ENCODE measurements around the gene IGFBP4.

IGFBP4 gene

DNA sequence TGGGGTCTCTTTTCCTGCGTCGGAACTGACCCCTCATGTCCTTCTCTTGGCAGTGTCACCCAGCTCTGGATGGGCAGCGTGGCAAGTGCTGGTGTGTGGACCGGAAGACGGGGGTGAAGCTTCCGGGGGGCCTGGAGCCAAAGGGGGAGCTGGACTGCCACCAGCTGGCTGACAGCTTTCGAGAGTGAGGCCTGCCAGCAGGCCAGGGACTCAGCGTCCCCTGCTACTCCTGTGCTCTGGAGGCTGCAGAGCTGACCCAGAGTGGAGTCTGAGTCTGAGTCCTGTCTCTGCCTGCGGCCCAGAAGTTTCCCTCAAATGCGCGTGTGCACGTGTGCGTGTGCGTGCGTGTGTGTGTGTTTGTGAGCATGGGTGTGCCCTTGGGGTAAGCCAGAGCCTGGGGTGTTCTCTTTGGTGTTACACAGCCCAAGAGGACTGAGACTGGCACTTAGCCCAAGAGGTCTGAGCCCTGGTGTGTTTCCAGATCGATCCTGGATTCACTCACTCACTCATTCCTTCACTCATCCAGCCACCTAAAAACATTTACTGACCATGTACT is 13.2 kb downstream of the IGFBP4 start:
- no peak for DNase-seq (ENCODE audit: low spot score)

DNA sequence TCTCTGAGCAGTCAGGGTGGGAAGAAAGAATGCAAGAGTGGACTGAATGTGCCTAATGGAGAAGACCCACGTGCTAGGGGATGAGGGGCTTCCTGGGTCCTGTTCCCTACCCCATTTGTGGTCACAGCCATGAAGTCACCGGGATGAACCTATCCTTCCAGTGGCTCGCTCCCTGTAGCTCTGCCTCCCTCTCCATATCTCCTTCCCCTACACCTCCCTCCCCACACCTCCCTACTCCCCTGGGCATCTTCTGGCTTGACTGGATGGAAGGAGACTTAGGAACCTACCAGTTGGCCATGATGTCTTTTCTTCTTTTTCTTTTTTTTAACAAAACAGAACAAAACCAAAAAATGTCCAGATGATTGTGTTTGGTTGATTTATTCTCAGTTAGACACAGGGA is 14.1 kb downstream of the IGFBP4 start:
- no peak for DNase-seq (ENCODE audit: low spot score)

DNA sequence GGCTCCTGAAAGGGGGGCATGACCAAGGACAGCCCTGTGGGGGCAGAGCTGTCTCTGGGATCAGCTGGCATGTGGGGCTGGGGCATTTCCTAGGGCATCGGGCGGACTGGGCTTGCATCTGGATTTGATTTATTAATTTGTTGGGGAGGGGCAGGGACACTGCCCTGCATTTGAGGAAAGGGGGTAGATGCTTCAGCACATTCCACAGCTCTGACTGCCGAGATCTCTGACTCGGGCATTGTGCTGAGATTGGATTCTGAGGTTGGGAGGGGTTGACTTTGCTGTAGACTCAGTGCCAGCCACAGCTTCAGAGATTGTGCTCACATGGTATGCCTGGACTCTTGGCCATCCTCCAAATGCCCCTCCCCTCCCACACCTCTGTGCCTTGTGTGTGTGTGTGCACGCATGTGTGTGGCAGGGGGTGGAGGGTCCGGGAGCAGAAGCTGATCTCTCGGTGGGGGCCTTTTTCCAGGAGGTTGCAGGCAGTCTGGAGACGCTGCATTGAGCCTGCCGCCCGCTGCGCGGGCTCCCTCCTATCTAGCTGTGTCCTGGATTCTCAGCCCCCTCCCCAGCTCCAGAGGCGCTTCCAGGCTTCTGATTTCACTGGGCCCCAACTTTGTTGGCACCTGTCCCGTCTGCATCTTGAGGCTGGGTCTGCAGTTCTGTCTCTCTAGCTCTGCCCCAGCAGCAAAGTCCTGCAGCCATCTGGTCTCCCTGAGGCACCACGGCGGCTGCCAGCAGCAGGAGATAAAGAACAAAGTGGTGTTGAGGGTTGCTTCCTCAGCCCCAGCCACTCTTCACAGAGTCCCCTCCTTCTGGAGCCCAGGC is 14.9 kb downstream of the IGFBP4 start:
- no peak for DNase-seq (ENCODE audit: low spot score)

DNA sequence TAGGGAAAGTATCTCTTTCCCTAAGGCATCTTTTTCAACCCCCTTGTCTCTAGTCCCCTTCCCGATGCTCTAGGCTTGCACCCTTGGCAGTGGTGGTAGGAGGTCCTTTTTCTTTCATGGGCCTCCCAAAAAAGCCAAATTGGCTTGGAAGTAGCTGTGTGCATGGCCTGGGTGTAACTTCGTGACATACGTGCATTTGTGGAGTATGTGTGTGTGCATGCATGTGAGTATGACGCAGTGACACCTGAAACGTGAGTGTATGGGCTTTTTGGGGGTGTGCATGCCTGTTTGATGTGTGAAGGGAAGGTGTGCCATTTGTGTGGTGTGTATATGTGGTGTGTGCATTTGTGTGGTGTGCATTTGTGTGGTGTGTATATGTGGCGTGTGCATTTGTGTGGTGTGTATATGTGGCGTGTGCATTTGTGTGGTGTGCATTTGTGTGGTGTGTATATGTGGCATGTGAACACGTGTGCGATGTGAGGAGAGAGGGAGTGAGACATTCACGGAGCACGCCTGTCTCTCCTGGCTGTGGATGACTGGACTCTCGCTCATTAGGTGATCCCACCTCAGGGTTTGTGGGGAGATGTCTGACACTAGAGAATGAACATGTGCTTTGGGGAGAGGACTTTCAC is 15.7 kb downstream of the IGFBP4 start:
- no peak for DNase-seq (ENCODE audit: low spot score)

DNA sequence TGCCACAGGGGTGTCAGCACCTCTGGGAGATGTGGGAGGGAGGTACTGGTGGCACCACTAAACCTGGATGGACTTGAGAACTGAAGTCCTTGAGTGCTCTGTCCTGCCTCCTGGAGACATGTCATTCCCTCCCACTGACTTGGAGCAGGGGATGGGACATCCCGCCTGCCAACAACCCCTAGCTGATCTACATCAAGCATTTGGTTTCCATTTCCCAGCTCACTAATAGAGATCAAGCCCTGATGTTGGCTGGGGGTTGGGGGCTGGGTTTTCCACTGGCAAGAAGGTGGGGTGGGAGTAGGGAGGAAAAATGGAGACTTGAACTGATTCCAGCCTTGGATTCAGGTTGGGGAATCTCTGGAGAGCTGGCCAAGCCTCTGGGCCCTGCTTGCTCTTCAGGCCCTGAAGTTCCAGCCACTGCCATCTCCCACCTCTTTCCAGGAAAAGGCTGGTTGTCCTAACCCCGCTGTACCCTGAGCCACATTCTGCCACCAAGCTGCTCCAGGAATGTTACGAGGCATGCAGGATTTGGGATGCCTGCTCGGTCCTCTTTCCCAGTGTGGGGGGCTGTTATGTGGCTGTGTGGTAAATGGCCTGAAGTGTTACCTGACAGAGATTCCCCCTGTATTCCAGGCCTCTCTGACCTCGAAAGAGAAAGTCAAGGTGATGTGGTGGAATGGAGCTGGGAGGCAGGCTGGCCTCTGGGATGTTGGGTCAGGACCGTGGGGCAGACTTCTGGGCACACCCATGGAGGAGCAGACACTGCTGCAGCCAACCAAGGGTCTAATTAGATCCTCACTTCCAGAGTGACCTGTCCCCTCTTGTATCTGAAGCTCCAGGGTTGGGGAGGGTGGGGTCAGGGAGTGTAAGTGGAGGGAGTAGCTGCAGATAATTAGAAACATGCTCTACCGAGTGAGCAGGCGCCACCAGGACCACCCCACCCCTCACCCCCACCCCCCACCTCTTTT is 16.7 kb downstream of the IGFBP4 start:
- DNase-seq (ENCODE audit: low spot score): no peak

DNA sequence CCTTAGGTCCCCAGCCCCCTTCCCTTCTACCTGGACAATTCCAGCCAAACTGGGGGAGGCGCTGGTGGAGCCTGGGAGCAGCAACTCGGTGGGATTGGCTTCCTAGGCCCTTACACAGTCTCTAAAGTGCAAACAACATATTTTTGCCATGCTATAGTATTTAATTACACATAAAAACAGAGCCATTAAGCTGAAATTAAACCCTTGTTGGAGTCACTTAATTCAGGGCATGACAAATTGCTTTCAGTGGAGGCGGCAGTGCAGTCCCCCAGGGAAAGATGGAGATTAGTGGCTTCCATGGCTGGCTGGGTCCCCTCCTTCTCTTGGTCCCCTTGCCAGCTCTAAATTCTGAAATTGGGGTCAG is 17.3 kb downstream of the IGFBP4 start:
- DNase-seq (ENCODE audit: low spot score): no peak

DNA sequence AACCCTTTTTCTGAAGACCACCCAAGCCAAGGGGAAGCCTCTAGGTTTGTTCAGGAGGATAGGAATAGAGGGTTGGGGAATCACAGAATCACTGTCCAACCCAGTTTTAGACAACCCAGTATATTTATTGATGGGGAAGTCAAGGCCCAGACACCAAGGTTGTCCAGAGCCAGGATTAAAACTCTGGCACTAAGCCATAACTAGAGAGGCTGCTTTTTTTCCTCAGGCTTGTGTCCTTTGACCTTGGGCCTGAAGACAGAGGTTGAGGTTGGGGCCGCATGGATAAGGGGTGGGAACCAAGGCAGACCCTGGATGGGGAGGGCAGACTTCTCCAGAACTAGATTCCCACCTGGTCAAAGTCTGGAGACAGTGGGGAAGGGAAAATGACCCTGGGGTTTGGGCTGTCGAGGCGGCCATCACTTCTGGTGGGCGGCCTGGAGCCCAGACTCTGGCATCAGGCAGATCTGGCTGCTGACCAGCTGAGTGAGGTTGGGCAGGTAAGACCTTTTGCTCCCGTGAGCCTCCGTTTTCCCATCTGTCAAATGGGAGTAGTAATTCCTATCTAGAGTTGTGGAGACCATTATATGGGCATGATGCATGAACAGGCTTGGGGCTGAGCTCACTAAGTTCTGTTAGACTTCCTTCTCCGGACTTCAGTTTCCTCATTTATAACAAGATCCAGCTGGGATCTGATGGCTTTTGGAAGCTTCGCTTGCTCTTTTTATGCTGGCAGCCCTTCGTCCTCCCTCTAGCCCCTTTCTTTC is 17.9 kb downstream of the IGFBP4 start:
- no peak for DNase-seq (ENCODE audit: low spot score)

DNA sequence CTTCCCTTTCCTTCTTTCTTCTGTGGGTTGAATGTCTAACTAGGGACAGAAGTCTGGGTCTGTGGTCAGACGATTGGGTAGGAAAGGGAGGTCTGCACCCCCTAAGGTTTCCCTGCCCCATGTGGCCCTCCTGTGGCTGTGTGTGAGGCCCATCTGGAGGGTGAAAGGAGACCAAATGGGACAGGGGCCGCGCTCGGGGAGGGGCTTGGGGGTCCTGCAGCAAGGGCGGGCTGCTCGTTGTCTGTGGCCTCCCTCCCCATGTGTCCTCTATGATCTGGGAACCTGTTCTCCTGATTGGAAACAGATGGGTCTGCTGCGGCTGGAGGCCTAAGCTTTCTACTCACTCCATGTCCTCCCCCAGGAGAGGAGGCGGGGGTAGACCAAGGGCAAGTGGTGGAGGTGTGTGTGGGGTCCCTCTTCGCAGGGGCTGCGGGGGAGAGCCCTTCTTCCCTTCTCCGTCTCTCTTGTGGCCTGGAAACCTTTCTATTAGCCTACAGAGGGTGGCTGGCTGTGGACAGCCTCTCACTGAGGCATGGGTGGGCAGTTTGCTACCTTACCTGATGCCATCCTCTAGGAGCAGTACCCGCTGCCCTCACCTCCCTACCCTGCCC is 18.6 kb downstream of the IGFBP4 start:
- no peak for DNase-seq (ENCODE audit: low spot score)

DNA sequence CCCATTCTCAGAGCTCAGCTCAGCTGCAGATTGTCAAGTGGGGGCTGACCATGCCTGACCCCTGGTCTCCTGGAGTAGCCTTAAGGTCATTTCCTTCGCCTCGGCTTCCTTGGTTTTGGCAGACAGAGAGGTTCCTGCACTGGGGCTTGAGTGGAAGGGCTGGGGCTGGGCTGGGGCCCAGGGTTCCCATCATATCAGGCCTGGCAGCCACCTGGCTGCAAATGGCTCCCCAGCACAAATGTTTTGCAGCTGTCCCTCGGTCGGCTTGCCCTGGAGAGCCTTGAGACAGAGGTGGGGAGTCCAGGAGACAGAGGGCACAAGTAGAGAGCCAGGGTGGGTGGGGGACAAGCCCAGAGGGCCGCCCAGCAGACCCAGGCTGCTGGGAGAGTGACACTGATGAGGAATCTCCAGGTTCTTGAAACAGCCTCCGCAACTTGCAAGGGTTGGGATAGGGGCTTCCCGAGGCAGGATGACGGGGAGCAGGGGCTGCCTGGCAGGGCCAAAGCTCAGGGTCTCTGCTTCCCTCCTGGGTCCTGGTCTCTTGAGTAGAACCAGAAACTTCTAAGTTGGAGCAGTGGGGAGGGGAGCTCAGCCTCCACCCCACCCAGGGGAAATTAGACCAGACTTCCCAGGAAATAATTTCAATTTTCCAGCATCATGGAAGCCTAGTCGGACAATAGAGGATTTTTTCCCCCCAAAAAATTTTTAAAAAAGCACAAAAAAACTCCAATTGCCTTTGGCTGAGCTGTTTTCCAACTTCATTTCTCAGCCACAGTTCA is 19.3 kb downstream of the IGFBP4 start:
- no peak for DNase-seq (ENCODE audit: low spot score)

DNA sequence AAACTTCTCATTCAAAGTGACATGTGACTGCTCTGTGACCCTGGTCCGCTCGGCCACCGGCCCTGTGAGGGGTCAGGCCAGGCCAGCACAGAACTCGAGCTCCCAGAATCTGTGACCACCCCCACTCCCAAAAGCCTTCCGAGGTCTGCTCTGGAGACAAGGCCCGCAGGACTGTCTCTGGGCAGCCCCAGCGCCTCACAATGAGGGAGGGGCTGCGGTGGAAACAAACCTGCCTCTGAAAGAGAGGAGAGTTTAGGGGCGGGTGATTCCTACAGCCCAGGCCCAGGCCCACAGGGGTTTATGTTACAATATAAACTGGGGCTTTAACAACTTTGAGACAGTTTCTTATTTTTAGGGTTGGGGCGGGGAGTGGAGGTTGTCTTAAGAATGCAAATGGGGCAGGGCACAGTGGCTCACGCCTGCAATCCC is 19.9 kb downstream of the IGFBP4 start:
- DNase-seq (ENCODE audit: low spot score): no peak

DNA sequence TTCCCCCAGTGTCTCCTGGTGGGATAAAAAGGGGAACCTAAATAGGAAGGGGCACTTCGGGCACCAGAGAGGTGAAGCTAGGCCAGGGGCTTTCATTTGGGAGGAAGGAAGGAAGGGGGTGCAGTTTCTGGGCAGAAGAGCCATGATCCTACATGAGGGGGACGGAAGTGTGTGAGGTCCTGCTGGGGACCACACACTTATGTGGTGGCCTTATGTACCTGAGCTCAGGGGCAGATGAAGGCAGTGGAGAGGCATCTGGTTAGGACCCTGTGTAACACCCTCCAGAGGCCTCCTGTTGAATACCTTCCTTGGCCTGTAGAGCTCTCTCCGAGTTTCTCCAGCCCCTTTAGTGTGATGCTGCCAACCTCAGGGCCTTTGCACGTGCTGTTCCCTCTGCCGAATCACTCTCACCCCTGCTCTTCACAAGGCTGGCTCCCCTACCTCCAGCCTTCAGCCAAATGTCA is 21.2 kb downstream of the IGFBP4 start:
- no peak for DNase-seq (ENCODE audit: low spot score)

DNA sequence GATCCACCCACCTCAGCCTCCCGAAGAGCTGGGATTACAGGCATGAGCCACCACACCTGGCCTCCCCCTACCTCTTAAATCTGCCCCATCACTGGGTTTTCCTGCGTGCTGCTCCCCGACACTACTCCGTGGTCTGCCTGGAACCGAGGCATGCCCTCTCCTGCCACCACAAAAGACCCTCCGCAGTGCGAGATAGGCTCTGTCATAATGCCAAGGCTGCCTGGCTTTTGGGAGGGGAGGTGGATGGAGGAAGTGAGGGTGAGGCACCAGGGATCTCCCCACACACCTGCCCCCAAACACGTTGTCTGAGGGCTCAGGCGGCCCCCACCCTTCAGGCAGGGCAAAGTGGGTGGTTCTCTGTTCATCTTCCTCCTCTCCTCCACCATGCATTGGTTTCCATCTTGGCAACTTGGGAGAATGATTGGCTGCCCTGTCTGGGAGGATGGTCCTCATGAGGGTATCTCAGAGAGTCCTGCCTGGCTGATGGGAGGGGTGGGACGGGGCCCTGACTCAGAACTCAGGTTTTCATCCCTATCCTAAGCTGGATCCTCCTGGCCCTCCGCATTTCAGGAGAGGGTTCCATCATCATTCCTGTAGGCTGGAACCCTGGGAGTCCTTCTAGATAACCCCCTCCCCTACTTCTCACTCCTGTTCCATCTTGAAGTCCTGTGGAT is 23.2 kb downstream of the IGFBP4 start:
- no peak for DNase-seq (ENCODE audit: low spot score)

DNA sequence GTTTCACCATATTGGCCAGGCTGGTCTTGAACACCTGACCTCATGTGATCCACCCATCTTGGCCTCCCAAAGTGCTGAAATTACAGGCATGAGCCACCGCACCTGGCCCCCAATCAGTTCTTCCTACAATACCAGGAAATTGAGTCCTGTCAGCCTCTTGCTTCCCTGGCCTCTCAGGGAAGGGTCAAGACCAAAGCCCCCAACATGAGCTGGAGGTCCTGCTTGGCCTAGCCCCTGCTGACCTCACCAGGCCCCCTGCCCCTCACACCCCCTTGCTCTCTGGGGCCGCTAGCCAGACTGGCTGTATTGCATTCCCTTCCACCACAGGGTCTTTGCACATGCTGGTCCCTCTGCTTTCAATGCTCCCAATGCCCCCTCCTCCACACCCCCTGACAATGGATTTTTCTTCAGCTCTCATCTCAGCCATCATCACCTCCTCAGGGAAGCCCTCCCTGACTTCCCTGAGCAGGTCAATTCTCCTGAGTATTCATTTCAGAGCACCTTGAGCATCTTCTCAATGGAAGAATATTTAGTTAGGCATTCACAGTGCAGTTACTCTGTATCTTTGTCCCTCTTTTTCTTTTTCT is 24.1 kb downstream of the IGFBP4 start:
- DNase-seq (ENCODE audit: low spot score): no peak

DNA sequence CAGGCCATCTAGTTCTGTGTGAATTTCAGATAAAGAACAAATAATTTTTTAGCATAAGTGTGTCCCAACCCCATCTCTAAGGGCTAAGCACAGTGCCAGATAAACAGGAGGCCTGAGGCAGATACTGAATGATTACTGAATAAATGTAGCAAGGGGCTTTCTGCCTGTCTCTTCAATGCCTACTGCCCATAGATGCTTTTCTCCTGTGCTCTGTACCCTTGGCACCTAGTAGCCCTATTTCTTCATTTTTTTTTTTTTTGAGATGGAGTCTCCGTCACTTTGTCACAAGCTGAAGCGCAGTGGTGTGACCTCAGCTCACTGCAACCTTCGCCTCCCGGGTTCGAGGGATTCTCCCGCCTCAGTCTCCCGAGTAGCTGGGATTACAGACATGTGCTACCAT is 25.3 kb downstream of the IGFBP4 start:
- DNase-seq (ENCODE audit: low spot score): no peak

DNA sequence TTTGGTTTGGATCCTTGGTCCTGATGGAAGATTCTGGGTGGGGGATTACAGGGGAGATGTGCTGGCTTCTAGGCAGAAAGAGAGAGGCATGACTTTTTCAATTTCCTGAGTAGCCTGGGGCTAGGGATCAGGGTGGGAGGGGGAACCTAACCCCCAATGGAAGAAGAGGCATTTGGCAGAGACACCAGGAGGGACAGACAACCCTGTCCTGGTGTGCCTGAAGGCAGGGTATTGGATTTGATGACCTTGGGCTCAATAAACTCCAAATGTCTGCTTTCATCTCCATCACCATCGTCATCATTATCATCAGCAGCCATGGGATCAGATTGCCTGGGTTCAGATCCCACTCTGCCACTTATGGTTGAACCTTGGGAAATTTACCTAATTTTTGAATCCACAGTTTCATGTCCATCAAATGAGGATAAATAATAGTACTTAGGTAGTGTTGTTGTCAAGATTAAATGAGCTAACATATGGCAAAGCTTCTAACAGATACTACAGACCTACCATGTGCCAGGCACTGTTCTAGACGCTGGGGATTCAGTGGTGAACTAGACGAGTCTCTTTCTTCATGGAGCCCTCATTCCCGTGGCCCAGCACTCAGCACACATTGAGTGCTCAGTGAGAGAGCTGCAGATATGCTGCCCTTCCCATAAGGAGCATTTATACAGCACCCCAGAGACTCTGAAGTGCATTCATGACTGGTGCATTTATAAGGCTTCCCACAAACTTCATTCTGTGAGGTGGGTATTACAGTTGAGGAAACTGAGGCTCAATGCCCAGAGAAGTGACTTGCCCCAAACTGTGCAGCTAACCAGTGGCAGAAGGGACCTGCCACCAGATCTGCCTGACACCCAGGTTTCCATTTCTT is 26.8 kb downstream of the IGFBP4 start:
- DNase-seq (ENCODE audit: low spot score): no peak

DNA sequence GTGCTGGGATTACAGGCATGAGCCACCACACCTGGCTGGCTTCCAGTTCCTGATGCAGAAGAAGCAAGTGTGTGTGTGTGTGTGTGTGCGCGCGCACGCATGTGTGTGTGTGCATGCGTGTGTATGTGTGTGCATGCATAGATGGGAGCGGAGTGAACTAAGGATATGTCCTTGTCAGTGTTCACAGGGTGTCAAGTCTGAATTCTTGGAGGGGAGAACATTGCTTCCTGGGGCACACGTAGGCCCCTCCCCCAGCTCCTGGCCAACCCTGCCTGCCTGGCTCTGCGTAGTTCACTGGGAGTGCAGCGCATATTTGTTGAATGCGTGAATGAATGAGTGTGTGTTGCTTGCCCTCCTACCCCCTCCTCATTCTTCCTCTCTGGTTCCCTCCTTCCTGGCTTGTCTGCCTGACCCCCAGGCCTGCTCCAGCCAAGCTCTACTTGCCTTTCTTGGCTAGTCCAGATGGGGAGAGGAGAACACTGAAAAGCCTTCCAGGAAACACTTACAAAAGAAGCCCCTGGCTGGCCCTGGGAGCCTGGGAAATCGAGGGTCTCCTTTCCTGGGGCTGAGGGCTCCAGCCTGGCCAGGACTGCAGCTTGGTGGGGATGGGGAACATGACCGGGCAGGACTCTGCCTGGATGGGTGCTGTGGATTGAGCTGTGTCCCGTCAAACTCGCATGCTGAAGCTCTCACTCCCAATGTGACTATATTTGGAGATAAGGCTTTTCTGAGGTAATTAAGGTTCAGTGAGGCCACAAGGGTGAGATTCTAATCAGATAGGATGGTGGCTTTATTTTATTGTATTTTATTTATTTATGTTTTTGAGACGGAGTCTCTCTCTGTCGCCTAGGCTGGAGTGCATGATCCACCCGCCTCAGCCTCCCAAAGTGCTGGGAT is 27.9 kb downstream of the IGFBP4 start:
- no peak for DNase-seq (ENCODE audit: low spot score)
